GM21786 (cell line): ENCODE measurements around the gene S100A11.

ENCODE experiments used
- ATAC-seq: cut with Tn5 transposase; IDR thresholded peaks from one replicate; pipeline ENCODE4 v1.9.1; 2021; ENCODE audit not compliant: unreplicated experiment

The S100A11 gene

DNA sequence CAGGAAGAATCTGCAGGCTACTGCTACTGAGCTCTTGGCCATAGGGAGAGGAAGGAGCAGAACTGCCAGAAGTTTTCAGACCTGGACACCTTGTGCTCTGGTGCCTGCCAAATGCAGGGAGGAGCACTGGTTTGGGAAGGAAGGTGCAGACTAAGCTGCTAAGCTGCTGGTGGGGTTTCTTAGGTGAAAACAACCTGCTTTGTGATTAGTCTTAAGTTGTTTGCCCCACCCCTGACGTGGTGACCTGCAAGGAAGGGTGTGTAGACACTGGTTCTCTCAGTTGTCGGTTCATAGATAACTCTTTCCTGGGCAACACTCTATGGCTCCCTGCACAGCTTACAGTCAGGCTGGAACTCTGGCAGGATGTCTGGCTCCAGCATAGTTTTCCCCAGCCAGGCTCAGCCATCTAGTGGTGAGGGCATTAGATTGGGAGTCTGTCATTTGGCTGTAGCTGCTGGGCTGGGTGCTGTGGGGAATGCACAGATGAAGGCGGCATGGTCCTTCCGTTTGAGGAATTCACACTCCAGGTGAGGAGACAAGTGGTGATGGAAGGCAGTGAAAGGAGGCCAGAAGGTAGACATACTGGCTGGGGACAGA is 32.9 kb downstream of the S100A11 start:
- no peak for ATAC-seq

- no peak for ATAC-seq
Observed at GRCh38 chr1:152002960-152003359, 33.8 kb downstream of the S100A11 start.

- no peak for ATAC-seq
Observed at GRCh38 chr1:152001631-152002584, 34.9 kb downstream of the S100A11 start.

GRCh38 chr1:152000964-152001630 is 35.7 kb downstream of the S100A11 start:
- ATAC-seq: no peak

DNA sequence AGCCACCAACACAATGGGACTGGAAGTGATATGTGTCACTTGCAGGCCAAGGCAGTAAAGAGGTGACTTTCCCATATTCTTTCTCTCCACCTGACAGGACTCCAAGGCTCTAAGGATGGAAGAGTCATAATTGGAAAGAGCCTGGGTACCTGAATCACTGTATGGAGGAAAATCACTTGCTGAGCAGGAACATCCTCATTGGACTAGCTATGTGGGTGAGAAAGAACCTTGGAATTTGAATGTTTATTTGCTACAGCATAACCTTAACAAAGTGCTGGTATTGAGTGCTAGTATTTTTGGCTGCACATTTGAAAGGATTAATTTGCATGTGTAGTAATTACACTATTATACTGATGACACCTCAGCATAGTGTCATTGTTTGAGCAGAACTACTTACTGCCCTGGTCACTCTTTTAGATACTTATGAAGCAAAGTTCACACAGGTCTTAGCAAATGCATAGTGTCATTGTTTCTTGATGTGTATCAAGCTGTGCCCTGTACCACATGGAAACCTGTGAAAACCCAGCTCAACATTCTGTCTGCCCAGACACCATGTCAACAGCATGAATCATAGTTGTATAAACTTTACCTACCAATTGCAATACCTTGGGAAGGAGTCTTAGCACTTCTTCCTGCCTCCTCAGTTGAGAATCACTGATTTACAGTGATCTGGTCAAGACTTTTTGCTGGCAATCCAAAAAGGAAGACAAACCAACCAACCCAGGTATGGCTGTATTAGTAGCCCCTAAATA is 38.0 kb downstream of the S100A11 start:
- no peak for ATAC-seq

GRCh38 chr1:151997284-151997570 is 39.6 kb downstream of the S100A11 start:
- ATAC-seq: no peak

GRCh38 chr1:151995774-151996173 is 41.0 kb downstream of the S100A11 start:
- no peak for ATAC-seq

GRCh38 chr1:151994956-151995355 is 41.8 kb downstream of the S100A11 start:
- ATAC-seq: no peak

DNA sequence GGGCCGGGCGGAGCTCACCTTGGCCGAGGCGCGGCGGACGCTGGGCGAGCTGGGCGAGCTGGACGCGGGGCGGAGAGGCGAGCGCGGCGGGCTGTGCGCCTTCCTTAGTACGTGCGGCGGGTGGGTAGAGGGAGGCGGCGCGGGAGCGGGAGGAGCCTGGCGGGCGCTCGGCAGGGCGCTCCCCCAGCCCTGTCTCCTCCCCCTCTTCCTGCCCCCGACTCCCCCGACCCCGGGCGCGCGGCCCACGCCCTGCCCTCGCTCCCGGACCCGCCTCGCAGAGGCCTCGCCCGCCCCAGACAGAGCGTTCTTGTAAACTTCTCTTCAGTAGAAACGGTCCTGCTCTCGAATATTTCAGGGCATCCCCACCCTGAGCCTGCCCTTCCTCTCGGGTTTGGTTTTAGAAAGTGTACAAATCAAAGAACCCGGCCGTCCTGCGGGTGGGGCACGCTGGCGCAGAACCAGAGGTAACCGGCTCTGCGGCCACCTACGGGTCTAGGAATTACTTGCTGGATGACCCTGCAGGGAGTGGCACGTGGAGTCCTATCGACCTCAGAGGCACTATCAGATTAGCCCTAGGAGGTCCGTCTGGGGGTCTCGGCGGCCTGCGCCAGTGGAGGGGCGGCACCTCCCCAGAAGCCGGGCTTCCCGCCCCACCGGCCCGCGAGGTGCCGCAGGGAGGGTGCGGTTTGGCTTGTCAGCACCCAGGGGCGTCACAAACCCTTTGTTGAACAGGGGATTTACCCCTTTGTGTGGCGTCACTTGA is 42.9 kb downstream of the S100A11 start, which contains the start of gene S100A10:
TSS of gene S100A10 (minus strand) at position 126 of the 763 bp plus-strand sequence. CDS start 7,629 bp downstream, outside the sequence.
- no peak for ATAC-seq

GRCh38 chr1:151993084-151993733 is 43.6 kb downstream of the S100A11 start:
- no peak for ATAC-seq

DNA sequence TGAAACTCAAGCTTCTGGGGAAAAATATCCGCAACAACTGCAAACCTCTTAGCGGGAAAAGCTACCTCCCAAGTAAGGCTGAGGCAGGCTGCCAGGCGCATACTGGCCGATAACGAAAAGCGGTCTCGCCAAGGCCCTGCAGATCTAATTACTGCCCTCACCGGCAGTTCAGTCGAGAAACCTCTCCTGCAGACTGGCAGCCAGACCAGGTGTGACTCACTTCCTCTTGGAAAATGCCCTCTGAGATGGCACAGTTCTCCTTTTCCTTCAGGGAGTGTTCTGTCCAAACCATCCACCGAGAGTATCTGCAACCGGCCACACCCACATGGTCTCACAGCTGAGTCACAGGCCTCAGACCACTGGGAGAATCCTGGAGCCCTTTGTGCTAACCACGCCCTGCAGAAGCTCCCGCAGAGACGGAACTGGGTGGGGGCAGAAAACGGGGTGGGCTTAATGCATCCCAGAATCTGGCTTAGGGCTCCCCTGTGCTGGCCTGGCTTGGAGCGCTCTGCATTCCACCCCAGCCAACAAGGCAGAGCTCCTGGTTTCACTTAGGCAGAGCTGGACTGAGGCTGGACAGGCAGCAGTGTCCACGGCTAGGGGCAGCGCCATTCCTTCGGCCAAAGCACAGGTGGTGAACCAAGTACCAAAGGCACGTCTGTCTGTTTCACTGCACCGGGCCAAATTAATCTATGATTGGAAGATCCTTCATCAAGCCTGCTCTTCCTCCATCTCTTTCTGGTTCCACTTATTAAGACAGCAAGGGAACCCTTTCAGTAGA is 44.3 kb downstream of the S100A11 start:
- ATAC-seq: no peak

DNA sequence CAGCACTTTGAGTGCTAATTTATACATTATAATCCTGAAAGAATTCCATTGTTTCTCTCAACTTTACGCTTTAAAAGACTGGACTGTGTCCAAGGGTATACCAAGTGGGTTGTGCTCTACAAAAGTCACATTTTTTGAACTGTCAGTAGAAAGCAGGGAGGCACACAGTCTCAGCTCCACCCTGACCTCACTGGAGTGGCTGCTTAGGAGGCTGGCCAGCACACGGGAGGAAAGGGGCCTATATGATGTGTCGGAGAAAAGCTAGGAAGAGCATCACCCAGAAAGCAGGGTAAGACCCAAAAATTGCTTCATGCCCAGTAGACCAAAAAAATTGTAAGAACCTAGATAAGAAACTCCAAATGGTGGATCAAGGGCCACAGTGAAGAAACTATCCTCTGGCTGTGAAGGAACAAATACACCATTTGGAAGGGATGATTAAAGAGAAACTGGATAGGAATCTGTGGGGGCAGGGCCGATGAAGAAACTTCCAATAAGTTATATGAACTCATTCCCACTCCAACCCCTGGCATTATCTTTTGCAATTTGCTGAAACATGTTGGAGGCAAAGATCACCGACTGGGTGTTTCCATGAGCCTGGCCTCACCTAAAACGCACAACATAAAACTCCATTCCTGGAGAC is 45.0 kb downstream of the S100A11 start:
- ATAC-seq: no peak

GRCh38 chr1:151990856-151991198 is 46.0 kb downstream of the S100A11 start:
- no peak for ATAC-seq

GRCh38 chr1:151990058-151990855 is 46.5 kb downstream of the S100A11 start:
- no peak for ATAC-seq

GRCh38 chr1:151989211-151989862 is 47.5 kb downstream of the S100A11 start:
- ATAC-seq: no peak

DNA sequence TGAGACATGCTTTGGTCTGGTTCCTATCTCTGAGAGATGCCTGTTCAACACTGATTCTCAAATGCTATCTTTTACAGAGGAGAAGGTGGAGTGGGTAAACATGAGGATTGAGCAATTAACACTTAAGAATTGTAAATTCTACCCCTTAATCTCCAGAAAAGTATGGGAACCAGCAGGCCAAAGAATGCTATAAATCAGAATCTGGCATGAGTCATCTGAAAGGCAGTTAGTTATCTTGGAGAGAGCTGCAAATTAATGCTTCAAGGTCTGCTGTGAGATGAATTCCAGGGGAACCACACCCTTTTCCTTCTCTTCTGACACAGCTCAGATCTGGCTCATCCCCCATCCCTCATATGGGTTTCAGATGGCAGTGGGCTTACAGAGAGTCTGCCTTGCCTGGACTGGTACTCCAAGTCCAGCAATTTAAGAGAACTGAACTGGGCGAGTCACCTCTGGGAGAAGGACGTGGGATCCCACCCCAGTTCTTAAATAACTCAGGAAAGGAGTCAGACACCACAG is 48.3 kb downstream of the S100A11 start:
- no peak for ATAC-seq

DNA sequence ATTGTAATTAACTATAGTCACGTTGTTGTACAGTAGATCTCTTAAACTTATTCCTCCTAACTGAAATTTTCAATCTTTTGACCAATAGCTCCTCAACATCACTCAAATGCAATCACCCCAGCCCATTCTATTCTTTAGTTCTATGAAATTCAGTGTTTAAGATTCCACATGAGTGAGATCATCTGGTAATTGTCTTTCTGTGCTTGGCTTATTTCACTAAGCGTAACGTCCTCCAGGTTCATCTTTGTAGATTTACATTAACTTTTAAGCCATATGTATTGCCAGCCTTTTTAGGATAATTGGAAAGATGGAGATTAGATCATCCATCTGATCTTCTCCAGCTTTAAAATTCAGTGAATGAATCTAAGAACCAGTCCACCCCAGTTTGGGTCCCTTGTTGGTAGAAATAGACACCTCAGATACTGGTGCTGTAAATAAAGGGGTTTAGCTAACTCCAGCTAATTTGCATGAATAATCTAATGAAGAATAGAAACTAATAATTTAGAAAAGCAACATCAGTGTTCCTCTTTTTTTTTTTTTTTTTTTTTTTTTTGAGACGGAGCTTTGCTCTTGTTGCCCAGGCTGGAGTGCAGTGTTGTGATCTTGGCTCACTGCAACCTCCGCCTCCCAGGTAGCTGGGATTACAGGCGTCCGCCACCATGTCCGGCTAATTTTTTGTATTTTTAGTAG is 50.2 kb downstream of the S100A11 start:
- no peak for ATAC-seq
